GM20000 (cell line): ENCODE measurements around the gene EZH2.

ENCODE experiments used
- DNase-seq: peaks from one replicate; pipeline ENCODE4 v3.0.0; 2012; ENCODE audit warnings: low spot score
- TF ChIP-seq, protein P1 (sequence below): IDR thresholded peaks from 2 replicates; pipeline ENCODE4 v1.5.1; 2012; ENCODE audit warnings: mild to moderate bottlenecking, control low read depth; ENCODE audit errors: extremely low read depth, missing control alignments

Gene EZH2

DNA sequence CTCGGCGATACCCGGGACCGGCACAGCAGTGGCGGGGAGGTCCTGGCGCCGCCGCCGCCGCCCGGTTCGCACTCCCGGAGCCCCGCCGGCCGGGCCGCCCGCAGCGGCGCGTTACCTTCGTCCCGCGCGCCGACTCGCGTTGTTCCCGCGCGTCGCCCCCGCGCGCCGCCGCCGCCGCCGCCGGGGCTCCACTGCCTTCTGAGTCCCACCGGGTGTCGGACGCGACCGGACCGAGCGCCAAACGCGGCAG is at the start of gene EZH2:
Gene EZH2, minus strand, starts transcription at position 243 of the 250 bp plus-strand sequence. CDS start 36,993 bp downstream, outside the sequence.
- TF ChIP-seq, protein P1, sequence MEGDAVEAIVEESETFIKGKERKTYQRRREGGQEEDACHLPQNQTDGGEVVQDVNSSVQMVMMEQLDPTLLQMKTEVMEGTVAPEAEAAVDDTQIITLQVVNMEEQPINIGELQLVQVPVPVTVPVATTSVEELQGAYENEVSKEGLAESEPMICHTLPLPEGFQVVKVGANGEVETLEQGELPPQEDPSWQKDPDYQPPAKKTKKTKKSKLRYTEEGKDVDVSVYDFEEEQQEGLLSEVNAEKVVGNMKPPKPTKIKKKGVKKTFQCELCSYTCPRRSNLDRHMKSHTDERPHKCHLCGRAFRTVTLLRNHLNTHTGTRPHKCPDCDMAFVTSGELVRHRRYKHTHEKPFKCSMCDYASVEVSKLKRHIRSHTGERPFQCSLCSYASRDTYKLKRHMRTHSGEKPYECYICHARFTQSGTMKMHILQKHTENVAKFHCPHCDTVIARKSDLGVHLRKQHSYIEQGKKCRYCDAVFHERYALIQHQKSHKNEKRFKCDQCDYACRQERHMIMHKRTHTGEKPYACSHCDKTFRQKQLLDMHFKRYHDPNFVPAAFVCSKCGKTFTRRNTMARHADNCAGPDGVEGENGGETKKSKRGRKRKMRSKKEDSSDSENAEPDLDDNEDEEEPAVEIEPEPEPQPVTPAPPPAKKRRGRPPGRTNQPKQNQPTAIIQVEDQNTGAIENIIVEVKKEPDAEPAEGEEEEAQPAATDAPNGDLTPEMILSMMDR: no peak
- DNase-seq: no peak

DNA sequence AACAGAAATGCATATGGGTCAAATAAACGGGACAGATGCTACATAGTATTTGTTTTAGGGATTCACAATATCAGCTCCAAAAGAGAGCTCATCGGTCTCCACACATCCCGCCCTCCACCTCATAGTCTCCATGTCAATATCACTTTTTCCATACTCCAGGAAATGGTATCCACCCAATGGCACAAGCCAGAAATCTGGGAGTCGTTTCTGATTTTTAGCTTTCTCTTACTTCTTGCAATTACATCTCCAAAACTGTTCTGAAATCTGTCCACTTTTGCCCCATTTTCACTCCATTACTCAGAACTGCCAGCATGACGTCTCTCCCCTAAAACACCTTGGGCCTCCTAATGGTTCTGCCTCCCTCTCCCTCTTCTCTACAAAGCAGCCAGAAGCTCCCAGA is 47.4 kb upstream of the EZH2 start:
- no peak for DNase-seq
- TF ChIP-seq, protein P1: no peak

DNA sequence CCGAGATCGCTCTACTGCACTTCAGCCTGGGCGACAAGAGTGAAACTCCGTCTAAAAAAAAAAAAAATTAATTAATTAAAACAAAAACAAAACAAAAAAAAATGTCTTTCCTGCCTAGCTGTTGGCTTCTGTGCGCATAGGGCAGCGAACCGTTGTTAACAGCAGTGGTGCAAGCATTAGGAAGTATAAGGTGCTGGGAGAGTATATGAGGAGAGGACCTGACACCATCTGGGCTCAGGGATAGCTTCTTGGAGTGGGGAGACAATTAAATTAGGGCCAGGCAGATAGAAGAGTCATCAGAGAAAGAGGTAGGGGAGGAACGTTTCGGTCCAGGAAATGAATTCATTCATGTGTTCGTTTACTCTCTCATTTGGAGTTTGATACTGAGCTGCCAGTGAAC is 46.2 kb upstream of the EZH2 start:
- TF ChIP-seq, protein P1: no peak
- DNase-seq: no peak

DNA sequence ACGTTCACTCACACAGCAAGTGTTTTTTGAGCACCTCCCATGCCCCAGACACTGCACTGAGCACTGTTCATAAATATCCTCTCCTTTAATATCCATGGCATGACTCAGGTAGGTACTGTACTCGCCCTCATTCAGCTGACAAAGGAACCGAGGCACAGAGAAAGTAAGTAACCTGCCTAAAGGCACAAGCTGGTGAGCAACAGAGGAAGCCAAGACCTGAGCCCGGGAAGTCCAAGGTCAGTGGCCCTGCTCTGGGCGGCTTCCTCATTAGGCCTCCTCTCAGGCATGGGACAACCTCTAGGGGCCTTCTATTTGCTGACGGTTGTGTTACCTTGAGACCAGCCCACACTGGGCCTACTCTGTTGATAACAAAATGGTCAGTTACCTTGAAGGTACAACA is 45.1 kb upstream of the EZH2 start:
- TF ChIP-seq, protein P1: no peak
- no peak for DNase-seq

DNA sequence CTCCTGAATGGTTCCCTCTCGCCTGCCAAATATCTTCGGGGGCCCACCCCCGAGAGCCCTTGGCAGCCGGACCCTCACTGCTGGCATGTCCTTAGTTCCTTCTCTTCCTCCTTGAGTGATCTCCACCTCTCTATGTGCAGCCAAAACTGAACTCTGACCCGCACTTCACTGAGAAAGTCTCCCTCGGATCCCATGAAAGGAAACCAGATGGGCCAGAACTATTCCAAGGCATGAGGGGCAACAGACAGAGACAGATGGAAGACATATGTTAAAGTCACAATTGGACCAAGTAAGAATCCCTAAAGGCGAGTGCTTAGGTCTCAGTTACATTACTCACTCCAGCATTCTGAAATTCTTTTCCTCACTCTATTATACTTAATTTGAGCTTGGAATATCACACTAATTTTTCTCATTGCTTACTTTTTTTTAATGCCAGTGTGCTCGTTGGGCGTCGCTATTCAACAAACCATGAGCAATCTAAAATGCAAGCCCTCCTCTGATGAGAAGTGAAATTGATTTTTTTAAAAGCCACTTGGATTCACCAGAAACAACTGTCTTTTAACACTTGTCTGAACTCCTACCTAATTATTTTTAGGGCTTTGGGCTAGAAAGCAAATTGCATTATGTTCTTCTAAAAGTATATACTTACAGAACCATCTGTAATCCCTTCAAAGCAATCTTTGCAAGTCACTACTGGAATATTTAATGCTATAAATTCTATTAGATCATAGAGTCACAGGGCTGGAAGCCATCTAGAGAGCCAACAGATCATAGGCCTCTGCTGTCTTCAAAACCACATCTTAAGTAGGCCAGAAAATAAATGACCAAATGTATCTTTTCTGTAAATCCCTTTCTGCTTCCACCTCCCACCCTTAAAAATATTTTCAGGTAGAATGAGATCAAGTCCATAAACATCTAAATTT is 43.3 kb upstream of the EZH2 start:
- TF ChIP-seq, protein P1: no peak
- DNase-seq: no peak

DNA sequence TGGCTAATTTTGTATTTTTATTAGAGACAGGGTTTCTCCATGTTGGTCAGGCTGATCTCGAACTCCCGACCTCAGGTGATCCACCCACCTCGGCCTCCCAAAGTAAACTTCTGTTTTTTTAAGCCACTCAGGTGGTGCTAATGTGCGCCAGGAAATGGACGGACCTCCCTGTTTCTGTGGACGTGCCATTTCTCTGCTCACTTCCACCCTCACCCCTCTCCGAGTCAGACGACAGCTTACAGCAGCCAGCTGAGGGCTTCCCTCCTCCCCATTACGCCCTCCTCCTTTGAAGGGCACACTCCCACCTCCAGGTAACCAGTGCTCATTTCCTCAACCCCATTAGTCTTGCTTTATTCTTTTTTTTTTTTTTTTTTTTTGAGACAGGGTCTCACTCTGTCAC is 41.7 kb upstream of the EZH2 start:
- no peak for DNase-seq
- TF ChIP-seq, protein P1: no peak

DNA sequence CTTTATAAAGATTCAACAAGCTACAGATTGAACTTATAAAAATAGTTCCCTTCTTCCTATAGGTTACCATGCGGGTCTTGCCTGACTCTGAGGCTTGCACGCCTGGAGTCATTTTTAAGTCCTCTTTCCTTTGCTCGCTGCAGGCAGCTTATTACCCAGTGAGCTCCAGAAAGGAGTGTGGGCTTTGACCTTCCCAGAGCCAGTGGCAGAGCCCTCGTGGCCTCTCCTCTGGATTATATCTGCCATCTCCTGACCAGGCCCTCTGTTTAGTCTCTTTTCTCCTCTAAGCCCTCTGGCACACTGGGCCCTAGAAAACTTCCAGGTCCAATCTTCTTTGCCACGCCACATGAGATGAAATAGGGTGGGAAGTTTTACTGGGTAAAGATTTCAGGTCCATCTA is 39.9 kb upstream of the EZH2 start:
- DNase-seq: no peak
- TF ChIP-seq, protein P1: no peak
